HCT116 (cell line): ENCODE data around the gene GNB5. TPM values are rescaled to one million over a fixed set of nuclear protein-coding genes. Genes with fewer than 3 reads are reported as not detected.

Experiments used
- ATAC-seq: fragments of 200-7000 bp; cut with Tn5 transposase; 2 replicates; pipeline ENCODE4 v1.9.1; 2020; ENCODE audit warnings: mild to moderate bottlenecking, moderate library complexity
- BruUV-seq: library from RNA; stranded (reverse); fragments of 400-500 nt; replicated peaks from 2 replicates; lab custom pipeline; 2021; lab: Mats Ljungman, UMichigan
- CTCF ChIA-PET: fragments of 300-600 bp; sonication (Branson Sonifier 250); formaldehyde crosslinking; loops from one replicate; lab custom pipeline; 2021; ENCODE audit warnings: antibody characterized with exemption; lab: Charles Lee
- POLR2A ChIA-PET: fragments of 300-600, 350-600 bp; sonication (Branson Sonifier 250); formaldehyde crosslinking; loops from one replicate; lab custom pipeline; 2021; ENCODE audit warnings: antibody characterized with exemption; lab: Charles Lee
- RAD21 ChIA-PET, 2 experiments: fragments of 300-600 bp; sonication (Branson Sonifier 250); formaldehyde crosslinking; loops; one replicate each; lab custom pipeline; 2023; ENCODE audit warnings: low total read pairs in 2 of 2; ENCODE audit not compliant: uncharacterized antibody in 2 of 2, unreplicated experiment in 2 of 2, low non-redundant PET in 1 of 2; lab: Charles Lee
- DNase-seq: peaks from one replicate; pipeline ENCODE4 v3.0.0-alpha.2; 2010; ENCODE audit warnings: low read depth, low spot score
- H2AFZ ChIP-seq: fragments of 200-600 bp; shearing (Covaris generic), sonication (generic); 2 replicates; pipeline ENCODE4 v1.6.1; 2017; ENCODE audit warnings: low read depth, mixed run types, mixed read lengths, antibody characterized with exemption, low read length; ENCODE audit not compliant: poor library complexity, severe bottlenecking
- H3K27ac ChIP-seq: 2 replicates; pipeline ENCODE4 v1.5.1; 2012; ENCODE audit warnings: low read depth, low read length
- H3K27me3 ChIP-seq: fragments of 200-600 bp; sonication (generic); 2 replicates; pipeline ENCODE4 v1.6.1; 2016; ENCODE audit warnings: mixed run types, low read length, mixed read lengths; ENCODE audit not compliant: insufficient read depth
- H3K36me3 ChIP-seq, 2 experiments: fragments of 200-500 bp in 1 of 2; fragments of 200-600 bp in 1 of 2; sonication (Bioruptor generic) in 1 of 2; sonication (generic) in 1 of 2; 2 replicates each; pipeline versions ENCODE4 v1.5.1 to v1.6.1; 2014 to 2016; ENCODE audit warnings: low read length in 2 of 2, inconsistent platforms in 1 of 2, mixed read lengths in 1 of 2, mixed run types in 1 of 2; ENCODE audit not compliant: insufficient read depth in 2 of 2, control insufficient read depth in 1 of 2
- H3K4me1 ChIP-seq, 2 experiments: fragments of 200-600 bp in 1 of 2; sonication (generic) in 1 of 2; 2 replicates each; pipeline versions ENCODE4 v1.5.1 to v1.6.1; 2012 to 2017; ENCODE audit warnings: low read length in 2 of 2, inconsistent platforms in 1 of 2, mild to moderate bottlenecking in 1 of 2, mixed read lengths in 1 of 2, mixed run types in 1 of 2, moderate library complexity in 1 of 2; ENCODE audit not compliant: insufficient read depth in 2 of 2, control insufficient read depth in 1 of 2
- H3K4me2 ChIP-seq: fragments of 200-600 bp; sonication (generic); 2 replicates; pipeline ENCODE4 v1.6.1; 2017; ENCODE audit warnings: mixed run types, low read length, mixed read lengths
- H3K4me3 ChIP-seq, 2 experiments: fragments of 200-600 bp in 1 of 2; sonication (generic) in 1 of 2; replicated peaks in 1 of 2; 2 replicates each; pipeline ENCODE4 v1.5.1; 2011 to 2016; ENCODE audit warnings: low read length in 2 of 2, control low read depth in 1 of 2, low read depth in 1 of 2, mild to moderate bottlenecking in 1 of 2, mixed read lengths in 1 of 2, mixed run types in 1 of 2
- H3K79me2 ChIP-seq: fragments of 200-600 bp; sonication (generic); 2 replicates; pipeline ENCODE4 v1.6.1; 2017; ENCODE audit warnings: mild to moderate bottlenecking, mixed run types, low read length, moderate library complexity, mixed read lengths; ENCODE audit not compliant: insufficient read depth
- H3K9ac ChIP-seq: fragments of 200-600 bp; sonication (generic); 2 replicates; pipeline ENCODE4 v1.6.1; 2016; ENCODE audit warnings: low read length, mixed read lengths
- H3K9me2 ChIP-seq: fragments of 200-600 bp; sonication (generic), shearing (Covaris generic); 2 replicates; pipeline ENCODE4 v1.6.1; 2017; ENCODE audit warnings: mixed run types, mild to moderate bottlenecking, moderate library complexity; ENCODE audit not compliant: insufficient read depth
- H3K9me3 ChIP-seq, 2 experiments: fragments of 200-500 bp in 1 of 2; fragments of 200-600 bp in 1 of 2; sonication (Bioruptor generic) in 1 of 2; sonication (generic) in 1 of 2; 2 replicates each; pipeline ENCODE4 v1.6.1; 2014 to 2017; ENCODE audit warnings: low read length in 2 of 2, mixed read lengths in 2 of 2, inconsistent platforms in 1 of 2, low read depth in 1 of 2, mild to moderate bottlenecking in 1 of 2, mixed run types in 1 of 2, moderate library complexity in 1 of 2; ENCODE audit not compliant: control insufficient read depth in 1 of 2, insufficient read depth in 1 of 2
- H4K20me1 ChIP-seq: fragments of 200-600 bp; sonication (generic), shearing (Covaris generic); 2 replicates; pipeline ENCODE4 v1.6.1; 2017; ENCODE audit warnings: mixed run types, mild to moderate bottlenecking, moderate library complexity; ENCODE audit not compliant: insufficient read depth
- CTCF ChIP-seq, 3 experiments: fragments of 200-600 bp in 1 of 3; sonication (generic) in 1 of 3; IDR thresholded peaks in 2 of 3; conservative IDR thresholded peaks in 1 of 3; 2 replicates each; pipeline ENCODE4 v1.5.1; 2012 to 2017; ENCODE audit warnings: low read depth in 2 of 3, low read length in 2 of 3, antibody characterized with exemption in 1 of 3, borderline replicate concordance in 1 of 3, control low read depth in 1 of 3, mild to moderate bottlenecking in 1 of 3, mixed read lengths in 1 of 3, mixed run types in 1 of 3, moderate library complexity in 1 of 3; ENCODE audit not compliant: insufficient read depth in 1 of 3
- JUND ChIP-seq: IDR thresholded peaks from 2 replicates; pipeline ENCODE4 v1.6.1; 2012
- POLR2AphosphoS5 ChIP-seq: IDR thresholded peaks from 2 replicates; pipeline ENCODE4 v1.6.1; 2011; ENCODE audit warnings: mild to moderate bottlenecking, low read depth, low read length, moderate library complexity
- RAD21 ChIP-seq: IDR thresholded peaks from 2 replicates; pipeline ENCODE4 v1.6.1; 2012; ENCODE audit warnings: low read depth, mild to moderate bottlenecking
- ZNF274 ChIP-seq: fragments of 200-500 bp; sonication (Bioruptor generic); IDR thresholded peaks from 2 replicates; pipeline ENCODE4 v1.6.1; 2014; ENCODE audit warnings: mild to moderate bottlenecking, low read depth, low read length, inconsistent platforms
- intact Hi-C: fragments of 100-400 bp; cut with micrococcal nuclease; formaldehyde crosslinking; loops from 2 replicates; pipeline ENCODE4 v1.10.0; 2022
- total RNA-seq: library from RNA; stranded (reverse); gene quantifications from one replicate; pipeline ENCODE4 v1.2.1, GENCODE V29; 2021; ENCODE audit not compliant: unreplicated experiment

The GNB5 gene
- total RNA-seq, 1 experiment from 2014 or later, result 27.6 TPM

GRCh38 chr15:52217186-52217585 lies 26.0 kb upstream of the GNB5 start:
- H2AFZ ChIP-seq, result no peak overlapping the region
- H3K9ac ChIP-seq, result no peak overlapping the region
- CTCF ChIA-PET, result interaction anchor here (0.7 to 1.6 kb wide), 8 partner anchors 9 to 518 kb away, joined by 3 to 13 read pairs (median 4); no protein-coding TSS in a partner anchor

More at GRCh38 chr15:52217186-52217585, 26.0 kb upstream of the GNB5 start:
- Histone ChIP-seq H4K20me1 (no peaks in the 10 kb centered on the region), H3K9me2 (no peaks in the 10 kb centered on the region), H3K4me1 (no peaks in the 10 kb centered on the region), H3K27ac (no peak overlapping the region), H3K79me2 (no peaks in the 10 kb centered on the region), H3K27me3 (no peaks in the 10 kb centered on the region), H3K9me3 (no peaks in the 10 kb centered on the region), H3K36me3 (peaks cover 44 to 57% of the 10 kb centered on the region in 2 experiments; a peak in 3 of 4 replicates), H3K4me2 (no peak overlapping the region), H3K4me3 (no peak overlapping the region)
- no TSS peak for BruUV-seq
- RAD21 ChIA-PET, result interaction anchor here in 1 of 2 experiments (1.0 kb wide), 1 partner anchor 518 kb away, joined by 4 read pairs; no protein-coding TSS in a partner anchor
- TF ChIP-seq CTCF (IDR thresholded peaks at IDR 0.05 in 2 of 3, conservative IDR thresholded peaks at IDR 0.05 in 1 of 3; ENCODE audit: borderline replicate concordance in 1 of 3, insufficient read depth in 1 of 3, low read depth in 2 of 3, low read length in 2 of 3) (peak; percentile 12 to 52 (median 50); a peak in 4 of 6 replicates), POLR2AphosphoS5 (no peak), ZNF274 (no peak), RAD21 (peak; percentile 38), JUND (no peak)
- POLR2A ChIA-PET, result no interaction called here
- intact Hi-C loops, result loop anchor here (1.0 kb wide), 1 partner anchor 518 kb away; no protein-coding TSS in a partner anchor
- no peak for DNase-seq
- peak; percentile 93 for ATAC-seq
